ENCODE data around the gene MPHOSPH6. TPM values are rescaled to one million over a fixed set of nuclear protein-coding genes. Genes with fewer than 3 reads are reported as not detected.
A peak's percentile ranks its signal among the peaks of the same experiment; 100 is the strongest.

MPHOSPH6 gene
- total RNA-seq, 4 donors from 2014 or later: 5.0 to 47.7 (median 32.4) TPM; not detected in 1

GRCh38 chr16:82201926-82202325, 31.9 kb upstream of the MPHOSPH6 start:
- in situ Hi-C loops (cut with MboI; ENCODE audit: low pct_ligation_motif_present in 1 of 4, low pct_unique_long_range_greater_than_20kb in 1 of 4, low sequenced_read_pairs in 3 of 4): no loop called here
- TF ChIP-seq CTCF (IDR thresholded peaks at IDR 0.05) (no peak), EP300 (IDR thresholded peaks at IDR 0.05; ENCODE audit: low read depth) (no peak), POLR2AphosphoS5 (IDR thresholded peaks at IDR 0.05) (no peak), POLR2A (IDR thresholded peaks at IDR 0.05) (no peak)
- Histone ChIP-seq H3K36me3 (no peaks in the 10 kb centered on the region), H3K4me1 (peaks cover 0 to 8% (median 0%) of the 10 kb centered on the region in 4 donors), H3K4me3 (no peak overlapping the region), H3K27ac (no peak overlapping the region), H3K27me3 (no peaks in the 10 kb centered on the region), H3K9me3 (no peaks in the 10 kb centered on the region)
- intact Hi-C loops (cut with DNase I; ENCODE audit: low total_unique reads): no loop called here
- WGBS, 2 donors (ENCODE audit: low coverage in 1 of 2): 56% methylated on average over 1 of the region's 1 CpG
- no peak for DNase-seq

DNA sequence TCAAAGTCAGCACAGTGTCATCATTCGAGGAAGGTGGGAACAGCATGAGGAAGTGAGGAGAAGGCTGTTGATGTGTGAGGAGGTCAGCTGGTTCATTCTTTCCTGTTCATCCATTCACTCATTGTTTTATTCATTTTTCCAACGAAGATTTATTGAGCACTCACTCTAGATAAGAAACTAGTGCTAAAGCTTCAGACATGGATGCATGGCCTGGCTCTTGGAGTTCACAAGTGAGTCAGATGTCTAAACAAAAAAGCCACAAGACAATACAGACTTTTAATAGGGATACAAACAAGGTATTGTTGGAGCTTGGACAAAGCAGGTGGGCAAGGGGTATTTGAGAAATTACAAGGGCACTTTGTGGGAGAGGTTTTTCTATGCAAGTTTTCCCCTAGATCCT, 31.3 kb upstream of the MPHOSPH6 start:
- Histone ChIP-seq H3K4me3 (no peak overlapping the region), H3K9me3 (no peaks in the 10 kb centered on the region), H3K4me1 (peaks cover 0 to 13% (median 4%) of the 10 kb centered on the region in 4 donors), H3K36me3 (no peaks in the 10 kb centered on the region), H3K27me3 (no peaks in the 10 kb centered on the region), H3K27ac (no peak overlapping the region)
- in situ Hi-C loops (cut with MboI; ENCODE audit: low pct_ligation_motif_present in 1 of 4, low pct_unique_long_range_greater_than_20kb in 1 of 4, low sequenced_read_pairs in 3 of 4): no loop called here
- WGBS, 2 donors (ENCODE audit: low coverage in 1 of 2): 29 to 37% methylated on average over 2 of the region's 2 CpGs
- intact Hi-C loops (cut with DNase I; ENCODE audit: low total_unique reads): no loop called here
- no peak for DNase-seq
- TF ChIP-seq POLR2A (IDR thresholded peaks at IDR 0.05): no peak
- no peak for TF ChIP-seq POLR2AphosphoS5 (IDR thresholded peaks at IDR 0.05)

DNA sequence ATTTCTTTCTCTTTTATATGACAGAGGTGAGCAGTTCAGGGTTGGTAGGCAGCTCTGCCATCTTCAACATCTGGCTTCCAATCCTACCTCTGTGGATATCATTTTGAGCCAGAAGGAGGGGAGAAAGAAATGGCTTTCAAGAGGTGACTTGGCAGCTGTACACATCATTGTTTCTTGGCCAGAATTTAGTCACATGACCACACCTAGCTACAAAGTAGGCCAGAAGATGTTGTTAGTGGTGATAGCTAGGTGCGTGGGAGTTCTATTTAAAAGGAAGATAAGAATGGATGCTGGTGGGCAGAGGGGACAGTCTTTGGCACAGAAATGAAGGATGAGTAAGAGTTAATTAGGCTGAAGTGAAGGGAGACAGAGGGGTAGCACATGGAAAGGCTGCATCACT, 29.2 kb upstream of the MPHOSPH6 start:
- Histone ChIP-seq H3K27ac (no peak overlapping the region), H3K36me3 (no peaks in the 10 kb centered on the region), H3K4me1 (peaks cover 0 to 22% (median 9%) of the 10 kb centered on the region in 4 donors), H3K4me3 (no peak overlapping the region), H3K27me3 (no peaks in the 10 kb centered on the region), H3K9me3 (no peaks in the 10 kb centered on the region)
- DNase-seq: no peak
- intact Hi-C loops (cut with DNase I; ENCODE audit: low total_unique reads) (no loop called here), in situ Hi-C loops (cut with MboI; ENCODE audit: low pct_ligation_motif_present in 1 of 4, low pct_unique_long_range_greater_than_20kb in 1 of 4, low sequenced_read_pairs in 3 of 4) (no loop called here)
- TF ChIP-seq POLR2AphosphoS5 (IDR thresholded peaks at IDR 0.05): no peak
- no peak for TF ChIP-seq EP300 (IDR thresholded peaks at IDR 0.05; ENCODE audit: low read depth)
- TF ChIP-seq POLR2A (IDR thresholded peaks at IDR 0.05): no peak
- TF ChIP-seq CTCF (IDR thresholded peaks at IDR 0.05): no peak
- WGBS, 2 donors (ENCODE audit: low coverage in 1 of 2): 67 to 68% methylated on average over 1 of the region's 1 CpG

GRCh38 chr16:82197540-82198240, 27.7 kb upstream of the MPHOSPH6 start:
- intact Hi-C loops (cut with DNase I; ENCODE audit: low total_unique reads): no loop called here
- no peaks in the 10 kb centered on the region for H3K9me3 ChIP-seq
- in situ Hi-C loops (cut with MboI; ENCODE audit: low pct_ligation_motif_present in 1 of 4, low pct_unique_long_range_greater_than_20kb in 1 of 4, low sequenced_read_pairs in 3 of 4): no loop called here
- no peak for DNase-seq
- peaks cover 0 to 24% (median 9%) of the 10 kb centered on the region in 4 donors for H3K4me1 ChIP-seq
- H3K27me3 ChIP-seq: no peaks in the 10 kb centered on the region
- peak overlapping the region in 2 of 4 donors; percentile 59 for H3K27ac ChIP-seq
- no peak for TF ChIP-seq POLR2AphosphoS5 (IDR thresholded peaks at IDR 0.05)
- no peak for TF ChIP-seq POLR2A (IDR thresholded peaks at IDR 0.05)
- TF ChIP-seq EP300 (IDR thresholded peaks at IDR 0.05; ENCODE audit: low read depth): no peak
- no peak for TF ChIP-seq CTCF (IDR thresholded peaks at IDR 0.05)
- H3K36me3 ChIP-seq: no peaks in the 10 kb centered on the region
- H3K4me3 ChIP-seq: no peak overlapping the region
- WGBS, 2 donors (ENCODE audit: low coverage in 1 of 2): 75% methylated on average over 6 to 7 of the region's 7 CpGs
